Upper lobe of left lung (tissue), 4 donors: Measurements from ENCODE around the gene MORC4.

ENCODE experiments used
- CTCF ChIP-seq, 6 experiments: fragments of 450-650 bp in 4 of 6; fragments of 200-600 bp in 2 of 6; sonication (generic) in 2 of 6; IDR thresholded peaks; one replicate each; pipeline ENCODE4 v1.5.1; 2016 to 2019; ENCODE audit warnings: antibody characterized with exemption in 6 of 6
- POLR2A ChIP-seq, 4 donors: fragments of 450-650 bp; IDR thresholded peaks; one replicate each; pipeline ENCODE4 v1.5.1; 2016 to 2017; ENCODE audit warnings: antibody characterized with exemption in 4 of 4, mild to moderate bottlenecking in 2 of 4

GRCh38 chrX:106950381-106950780 lies 49.6 kb downstream of the MORC4 start:
- TF ChIP-seq CTCF (IDR thresholded peaks at IDR 0.05) (no peak), POLR2A (IDR thresholded peaks at IDR 0.05) (no peak)
